ENCODE data around the gene ATXN3L. TPM values are rescaled to one million over a fixed set of nuclear protein-coding genes. Genes with fewer than 3 reads are reported as not detected.

Gene ATXN3L
- total RNA-seq, 4 donors from 2014 or later: not detected

- no peak for TF ChIP-seq CTCF (IDR thresholded peaks at IDR 0.05; ENCODE audit: low read depth)
Observed at GRCh38 chrX:13271511-13271910, 48.3 kb downstream of the ATXN3L start.

GRCh38 chrX:13270360-13270759 is 49.5 kb downstream of the ATXN3L start:
- TF ChIP-seq CTCF (IDR thresholded peaks at IDR 0.05; ENCODE audit: low read depth): no peak

- TF ChIP-seq CTCF (IDR thresholded peaks at IDR 0.05; ENCODE audit: low read depth): no peak
Observed at GRCh38 chrX:13268874-13269273, 51.0 kb downstream of the ATXN3L start.

Other genes with a start within 250 kb of the ATXN3L start
- gene EGFL6, start 249.5 kb upstream of the ATXN3L start, total RNA-seq: 10 to 100 TPM in 3 of 4 donors, not detected in 1; 11.6 to 90.1 (median 31.0) TPM

All from subcutaneous adipose tissue (tissue), 4 donors.